HG02571 (cell line): ENCODE measurements around the gene SMIM29.
"Not testable (repeated sequence)": the region's sequence is repeated elsewhere in the genome, so short reads cannot be mapped to it uniquely, and the experiment has no call there.

Experiments used
- ATAC-seq: cut with Tn5 transposase; IDR thresholded peaks from one replicate; pipeline ENCODE4 v1.9.1; 2021; ENCODE audit warnings: mild to moderate bottlenecking, moderate library complexity; ENCODE audit not compliant: unreplicated experiment

The SMIM29 gene

GRCh38 chr6:34248727-34249468, at the start of gene SMIM29:
TSS of gene SMIM29 (minus strand) at chr6:34249006. CDS start at chr6:34247791, 1,215 bp downstream.
- ATAC-seq = peak; percentile 81

DNA sequence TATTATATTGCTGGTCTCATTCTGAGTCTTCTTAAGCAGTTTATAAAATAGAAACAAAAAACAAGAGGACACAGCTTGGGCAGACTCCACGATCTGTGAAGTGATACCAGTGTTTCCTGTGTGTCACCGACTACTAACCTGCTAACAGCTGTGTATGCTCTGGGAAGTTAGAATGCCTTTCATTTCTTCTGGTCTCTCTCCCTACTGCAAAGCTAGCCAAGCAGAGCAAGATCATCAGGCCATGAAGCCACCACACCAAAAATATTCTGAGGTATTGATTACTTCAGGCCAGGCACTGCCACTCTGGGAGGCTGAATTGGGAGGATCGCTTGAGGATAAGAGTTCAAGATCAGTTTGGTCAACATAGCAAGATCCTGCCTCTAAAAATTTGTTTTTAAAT, 46.9 kb upstream of the SMIM29 start:
- ATAC-seq = peak; percentile 71

DNA sequence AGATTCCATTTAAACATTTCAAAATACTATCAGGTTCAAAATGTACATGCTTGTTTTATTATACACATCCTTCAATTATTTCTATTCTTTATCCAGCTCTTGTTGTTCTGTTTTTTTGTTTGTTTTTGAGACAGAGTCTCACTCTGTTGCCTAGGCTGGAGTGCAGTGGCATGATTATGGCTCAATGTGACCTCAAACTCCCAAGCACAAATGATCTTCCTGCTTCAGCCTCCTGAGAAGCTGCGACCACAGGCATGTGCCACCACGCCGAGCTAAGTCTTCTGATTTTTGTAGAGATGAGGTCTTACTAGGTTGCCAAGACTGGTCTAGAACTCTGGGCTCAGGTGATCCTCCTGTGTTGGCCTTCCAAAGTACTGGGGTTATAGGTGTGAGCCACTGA, 44.1 kb upstream of the SMIM29 start:
- no peak for ATAC-seq

- ATAC-seq = no peak
Measured at GRCh38 chr6:34289137-34289536, 40.3 kb upstream of the SMIM29 start.

- ATAC-seq = no peak
Measured at GRCh38 chr6:34288581-34288980, 39.8 kb upstream of the SMIM29 start.

DNA sequence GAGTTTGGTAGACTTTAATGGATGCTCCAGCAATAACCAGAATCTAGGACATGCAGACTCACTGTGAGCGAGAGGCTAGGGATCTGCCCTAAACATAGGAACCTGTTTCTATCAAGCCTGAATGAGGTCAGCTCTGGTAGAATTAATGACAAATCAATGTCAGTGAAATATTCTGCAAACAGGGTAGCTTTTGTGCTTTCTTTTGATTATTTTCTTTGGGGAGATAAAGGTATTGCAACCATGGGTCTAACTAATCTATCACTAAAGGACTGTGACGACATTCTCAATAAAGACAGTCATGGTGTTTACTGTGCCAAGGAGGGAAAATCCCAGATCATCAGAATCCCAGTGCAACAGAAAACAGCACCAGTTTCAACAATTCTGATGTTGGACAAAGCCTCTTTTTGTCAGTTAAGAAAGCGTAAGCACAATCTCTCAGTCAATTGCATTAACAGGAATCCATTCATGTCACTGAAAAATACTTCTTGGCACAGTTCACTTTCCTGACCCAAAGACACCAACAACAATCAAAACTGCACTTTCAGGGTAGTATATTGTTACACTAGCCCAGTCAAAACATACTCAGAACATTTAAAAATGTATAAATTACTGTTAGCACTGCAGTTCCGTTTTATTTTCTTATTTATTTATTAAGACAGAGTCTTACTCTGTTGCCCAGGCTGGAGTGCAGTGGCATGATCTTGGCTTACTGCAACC, 36.8 kb upstream of the SMIM29 start:
- no peak for ATAC-seq

DNA sequence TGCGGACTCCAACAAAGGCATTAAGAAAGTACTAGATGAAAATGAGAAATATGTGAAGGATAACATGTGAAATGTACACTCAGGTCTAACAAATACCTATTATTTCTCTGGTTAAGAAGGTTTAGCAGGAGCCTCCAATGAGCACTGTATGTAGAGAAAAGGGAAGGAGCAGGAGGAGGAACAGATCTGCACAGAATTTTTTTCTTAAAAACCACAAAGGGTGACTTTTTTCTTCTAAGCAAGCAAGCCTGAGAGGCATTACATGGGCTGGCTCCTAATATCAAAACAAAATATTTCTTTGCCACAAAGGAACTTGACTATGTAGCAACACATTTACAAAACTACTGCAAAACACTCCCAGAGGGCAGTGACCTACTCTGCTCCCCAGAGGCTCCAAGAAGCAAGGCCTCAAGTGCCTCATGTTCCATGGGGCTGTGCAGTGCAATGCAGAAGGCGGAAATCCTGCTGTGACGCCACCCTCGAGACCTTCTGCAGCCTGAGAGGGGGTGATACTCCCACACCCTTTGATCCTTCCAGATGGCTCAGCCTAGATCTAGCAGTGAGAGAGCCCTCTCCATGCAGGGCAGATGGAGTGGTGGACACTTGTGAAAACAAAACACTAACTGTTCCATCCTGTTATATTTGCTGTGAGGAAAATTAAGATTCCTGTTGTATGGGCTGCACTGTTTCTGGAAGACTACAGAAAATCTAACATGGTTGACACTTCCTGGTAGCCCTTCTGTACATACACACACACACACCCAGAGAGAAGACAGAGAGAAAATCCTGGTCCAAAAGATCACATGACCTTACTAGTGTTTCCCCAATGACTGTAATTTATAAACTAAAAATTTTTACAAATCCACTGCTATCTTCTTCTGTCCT, 36.0 kb upstream of the SMIM29 start:
- no peak for ATAC-seq

DNA sequence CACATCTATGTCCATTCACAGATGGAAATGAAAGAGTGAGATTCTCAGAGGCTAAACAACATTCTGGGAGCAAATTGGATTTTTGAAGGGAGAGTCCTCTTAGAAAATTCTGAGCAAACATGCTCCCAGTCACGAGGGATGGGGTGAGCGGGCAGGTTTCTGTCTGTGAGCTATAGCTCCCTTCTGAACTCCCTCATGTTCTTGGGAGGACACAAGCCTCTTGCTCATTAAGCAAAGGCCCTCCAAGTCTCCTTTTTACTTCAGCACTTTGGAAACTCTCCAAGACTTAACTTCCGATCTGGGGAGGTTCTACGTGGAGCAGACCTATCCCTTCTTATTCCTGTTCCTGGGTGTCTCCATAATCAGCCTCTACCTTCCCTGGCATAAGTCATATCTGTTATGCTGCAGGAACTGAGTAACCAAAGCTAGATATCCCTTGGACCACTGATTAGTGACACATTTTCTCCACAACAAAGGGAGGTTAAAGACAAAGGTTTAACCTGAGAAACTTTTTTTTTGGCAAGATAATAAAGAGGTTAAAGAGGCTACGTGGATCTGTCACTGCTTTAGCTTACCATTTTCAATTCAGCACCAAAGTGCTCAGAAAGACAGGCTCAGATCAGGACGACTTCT, 33.0 kb upstream of the SMIM29 start:
- no peak for ATAC-seq

GRCh38 chr6:34280216-34280615, 31.4 kb upstream of the SMIM29 start:
- no peak for ATAC-seq

GRCh38 chr6:34278833-34279232, 30.0 kb upstream of the SMIM29 start:
- ATAC-seq = no peak

- no peak for ATAC-seq
Measured at GRCh38 chr6:34277763-34278112, 28.9 kb upstream of the SMIM29 start.

- ATAC-seq = no peak
Measured at GRCh38 chr6:34276881-34277762, 28.3 kb upstream of the SMIM29 start.

- no peak for ATAC-seq
Measured at GRCh38 chr6:34276191-34276590, 27.4 kb upstream of the SMIM29 start.

DNA sequence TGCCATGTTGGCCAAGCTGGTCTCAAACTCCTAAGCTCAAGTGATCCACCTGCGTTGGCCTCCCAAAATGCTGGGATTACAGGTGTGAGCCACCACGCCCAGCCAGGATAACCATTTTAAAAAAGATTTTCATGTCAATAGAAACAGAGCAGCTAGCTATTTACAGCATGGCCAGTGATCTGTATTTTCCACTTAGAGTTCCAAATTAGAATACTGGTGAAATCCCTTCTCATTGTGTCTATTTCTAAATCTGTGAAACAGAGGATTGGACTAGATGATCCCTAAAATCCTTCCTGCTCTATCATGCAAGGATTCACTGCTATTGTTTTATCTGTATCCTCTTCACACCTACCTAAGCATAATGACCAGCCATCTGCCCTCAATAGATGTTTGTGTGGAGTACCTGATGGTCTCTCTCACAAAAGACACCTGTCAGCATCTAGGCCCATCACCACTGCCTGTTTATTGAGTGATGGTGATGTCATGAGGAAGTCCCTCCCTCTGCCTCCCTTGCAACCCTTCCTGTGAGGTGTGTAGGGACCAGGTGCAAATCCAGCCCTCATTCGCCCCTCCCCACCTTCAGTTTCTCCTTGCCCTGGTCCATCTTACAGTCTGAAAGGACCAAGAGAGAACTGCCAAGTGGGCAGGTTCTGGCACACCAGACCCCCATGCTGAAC, 26.5 kb upstream of the SMIM29 start:
- no peak for ATAC-seq

DNA sequence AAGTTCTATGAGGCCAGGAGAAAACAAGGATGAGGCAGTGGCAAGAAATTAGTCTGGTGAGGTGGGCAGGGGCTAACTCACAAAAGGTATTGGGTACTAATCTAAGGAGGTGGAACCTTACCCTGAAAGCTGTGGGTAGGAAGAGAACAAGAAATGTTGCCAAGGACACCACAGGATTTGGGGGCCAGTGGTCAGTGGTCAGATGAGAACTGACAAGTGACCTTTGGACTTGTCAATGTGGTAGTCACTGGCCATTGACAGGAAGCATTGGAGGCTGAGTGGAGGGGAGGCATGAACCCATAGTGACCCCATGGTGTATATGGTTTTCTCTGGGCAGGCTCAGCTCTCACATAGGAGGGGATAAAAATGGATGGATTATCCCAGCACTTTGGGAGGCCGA, 25.3 kb upstream of the SMIM29 start:
- no peak for ATAC-seq

DNA sequence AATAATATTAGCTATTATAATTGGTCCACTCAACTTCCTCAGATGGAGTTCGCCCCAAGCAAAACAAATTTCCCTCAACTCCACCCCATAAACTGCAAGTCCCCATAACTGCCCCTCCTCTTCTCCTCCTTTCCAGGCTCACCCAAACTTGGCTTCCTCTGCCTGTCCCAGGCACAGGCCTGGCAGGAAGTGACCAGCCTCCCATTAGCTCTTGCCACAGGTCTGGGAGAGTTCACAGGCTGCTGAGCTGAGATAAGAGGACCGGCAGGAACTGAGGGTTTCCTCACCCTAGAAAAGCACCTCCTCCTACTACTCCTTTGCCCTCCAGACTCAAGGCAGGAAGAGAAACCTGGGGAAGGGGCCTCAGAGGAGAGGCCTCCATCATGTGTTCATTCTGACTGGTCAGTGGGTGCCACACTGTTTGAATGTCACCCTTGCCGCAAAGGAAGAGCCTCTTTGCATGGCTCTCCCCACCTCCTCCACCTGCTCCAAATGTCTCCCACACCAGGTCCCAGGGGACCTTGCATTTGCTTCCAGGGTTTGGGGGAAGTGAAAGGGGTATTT, 24.5 kb upstream of the SMIM29 start:
- no peak for ATAC-seq

- no peak for ATAC-seq
Measured at GRCh38 chr6:34272013-34272926, 23.5 kb upstream of the SMIM29 start.

DNA sequence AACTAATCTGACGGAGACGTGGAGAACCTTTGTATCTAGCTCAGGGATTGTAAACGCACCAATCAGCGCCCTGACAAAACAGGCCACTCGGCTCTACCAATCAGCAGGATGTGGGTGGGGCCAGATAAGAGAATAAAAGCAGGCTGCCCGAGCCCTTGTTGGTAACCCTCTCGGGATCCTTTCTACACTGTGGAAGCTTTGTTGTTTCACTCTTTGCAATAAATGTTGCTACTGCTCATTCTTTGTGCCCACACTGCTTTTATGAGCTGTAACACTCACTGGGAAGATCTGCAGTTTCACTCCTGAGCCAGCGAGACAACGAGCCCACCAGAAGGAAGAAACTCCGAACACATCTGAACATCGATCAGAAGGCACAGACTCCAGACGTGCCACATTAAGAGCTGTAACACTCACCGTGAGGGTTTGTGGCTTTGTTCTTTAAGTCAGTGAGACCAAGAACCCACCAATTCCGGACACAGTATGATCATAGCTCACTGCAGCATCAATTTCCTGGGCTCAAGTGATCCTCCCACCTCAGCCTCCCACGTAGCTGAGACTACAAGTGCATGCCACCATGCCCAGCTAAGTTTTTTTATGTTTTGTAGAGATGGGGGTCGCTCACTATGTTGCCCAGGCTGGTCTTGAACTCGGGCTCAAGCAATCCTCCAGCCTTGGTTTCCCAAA, 21.0 kb upstream of the SMIM29 start:
- ATAC-seq = not testable (repeated sequence)
